ENCODE measurements around the gene TGIF2LX. TPM values are rescaled to one million over a fixed set of nuclear protein-coding genes. Genes with fewer than 3 reads are reported as not detected.
"Not testable (repeated sequence)": the region's sequence is repeated elsewhere in the genome, so short reads cannot be mapped to it uniquely, and the experiment has no call there.

Gene TGIF2LX
- total RNA-seq (not detected), polyA plus RNA-seq (not detected)
- long read RNA-seq, donor 1: 0 reads
- long read RNA-seq, donor 2: 0 reads

- H3K9me3 ChIP-seq; DNase-seq; H3K36me3 ChIP-seq; H3K4me3 ChIP-seq; H3K27me3 ChIP-seq (replicated peaks in 1 of 7); H3K4me1 ChIP-seq; intact Hi-C loops (cut with DNase I; ENCODE audit: low total_unique reads); H3K27ac ChIP-seq: not testable (repeated sequence)
- WGBS, 5 donors: 62 to 79% (median 71%) methylated on average over 8 to 9 of the region's 9 CpGs
These were observed at the start of gene TGIF2LX for GRCh38 chrX:89921665-89922064. TSS of gene TGIF2LX (plus strand) at chrX:89921908. CDS start at chrX:89922086, 178 bp downstream.

- intact Hi-C loops (cut with DNase I; ENCODE audit: low total_unique reads); H3K36me3 ChIP-seq; H3K27ac ChIP-seq; H3K4me1 ChIP-seq; H3K9me3 ChIP-seq; H3K27me3 ChIP-seq (replicated peaks in 1 of 7); H3K4me3 ChIP-seq: not testable (repeated sequence)
- 87 to 97% (median 91%) methylated on average over 8 to 18 of the region's 18 CpGs for WGBS, 5 donors
- DNase-seq: peak; percentile 44
These were observed 728 bp downstream of the TGIF2LX start for GRCh38 chrX:89922338-89922934.

- H3K4me1 ChIP-seq; H3K4me3 ChIP-seq; H3K27ac ChIP-seq; H3K36me3 ChIP-seq; H3K27me3 ChIP-seq (replicated peaks in 1 of 7); DNase-seq; intact Hi-C loops (cut with DNase I; ENCODE audit: low total_unique reads); H3K9me3 ChIP-seq: not testable (repeated sequence)
- WGBS, 5 donors: 64 to 94% (median 82%) methylated on average over 2 to 5 of the region's 5 CpGs; no CpG with 5 or more reads in 1 of the 5 donors
These were observed 21.4 kb downstream of the TGIF2LX start for GRCh38 chrX:89943077-89943476.

- H3K9me3 ChIP-seq: peaks cover 0 to 18% (median 0%) of the 10 kb centered on the region in 8 donors
- H3K4me3 ChIP-seq; H3K27ac ChIP-seq; H3K4me1 ChIP-seq; H3K36me3 ChIP-seq; H3K27me3 ChIP-seq (replicated peaks in 1 of 7); DNase-seq; intact Hi-C loops (cut with DNase I; ENCODE audit: low total_unique reads): not testable (repeated sequence)
- WGBS, 5 donors: 80 to 99% (median 93%) methylated on average over 5 to 24 of the region's 24 CpGs; no CpG with 5 or more reads in 1 of the 5 donors
These were observed 43.9 kb downstream of the TGIF2LX start for GRCh38 chrX:89965588-89965987.
